NCI-H526 treated with DMSO at 0.1 percent for 48 hours (cell line): ENCODE results near the gene SORCS1.

Experiments used
- DNase-seq: peaks from one replicate; lab custom pipeline; 2025; lab: John Stamatoyannopoulos, UW

Gene SORCS1

GRCh38 chr10:107163881-107164861 is at the start of gene SORCS1:
SORCS1 (minus strand) TSS chr10:107164706.
- DNase-seq: no peak

GRCh38 chr10:107214261-107214660 is 49.8 kb upstream of the SORCS1 start:
- no peak for DNase-seq

GRCh38 chr10:107213861-107214260 is 49.4 kb upstream of the SORCS1 start:
- DNase-seq: no peak

DNA sequence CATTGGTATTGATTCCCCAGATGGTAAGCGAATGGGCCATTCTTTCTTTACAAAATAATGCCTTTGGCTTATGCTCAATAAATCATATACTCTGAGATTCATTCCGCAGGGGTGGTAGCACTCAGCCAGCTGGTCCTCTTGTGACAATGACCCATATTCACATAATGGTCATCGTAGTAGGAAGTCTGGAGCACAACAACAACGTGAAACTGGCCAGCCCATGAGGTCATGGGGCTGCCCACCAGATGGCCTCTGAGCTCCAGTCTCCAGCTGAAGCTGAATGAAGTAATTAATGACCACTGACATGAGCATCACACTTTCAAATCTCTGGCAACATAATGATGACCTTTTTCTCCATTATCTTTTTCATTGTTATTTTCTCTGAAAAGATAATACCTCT is 42.3 kb upstream of the SORCS1 start:
- DNase-seq: no peak

DNA sequence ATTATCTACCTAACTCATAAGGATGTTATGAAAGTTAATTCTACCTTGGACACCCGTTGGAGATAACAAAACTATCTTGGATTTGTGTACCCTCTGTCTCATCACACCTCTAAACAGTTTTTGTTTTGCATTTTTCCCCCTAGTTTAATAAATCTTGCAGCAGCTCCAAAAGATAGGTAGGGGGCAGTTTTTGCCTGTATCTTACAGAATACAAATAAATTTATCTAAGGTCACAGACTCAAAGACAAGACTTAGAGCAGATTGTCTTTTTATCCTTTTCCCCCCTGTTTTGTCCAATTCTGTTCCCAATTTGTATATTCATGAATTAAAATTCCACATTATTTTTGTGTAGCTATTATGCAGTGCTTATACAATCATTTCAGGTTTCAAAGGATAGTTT is 5.0 kb upstream of the SORCS1 start:
- DNase-seq: no peak

- DNase-seq: no peak
Measured at GRCh38 chr10:107168738-107169137, 4.2 kb upstream of the SORCS1 start.

GRCh38 chr10:107166403-107166802 is 1.9 kb upstream of the SORCS1 start:
- DNase-seq: no peak

DNA sequence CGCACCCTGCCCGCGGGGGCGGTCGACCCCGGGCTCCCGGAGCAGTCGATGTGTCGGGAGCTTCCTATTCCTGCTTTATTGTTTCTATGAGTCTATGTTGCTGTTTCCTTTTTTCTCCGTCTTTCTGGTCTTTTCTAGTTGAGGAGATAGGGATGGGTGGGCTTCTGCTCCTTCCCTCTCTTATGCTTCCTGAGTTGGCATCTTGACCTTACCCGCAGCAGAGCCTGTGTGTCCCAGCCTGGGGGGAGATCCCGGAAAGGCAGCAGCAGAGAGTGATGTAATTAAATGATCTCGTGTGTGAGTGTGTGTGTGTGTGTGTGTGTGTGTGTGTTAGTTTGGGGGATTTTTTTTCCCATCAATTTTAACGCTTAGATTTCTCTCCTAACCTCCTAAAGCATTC is 486 bp upstream of the SORCS1 start:
- DNase-seq: no peak

- no peak for DNase-seq
Measured at GRCh38 chr10:107163076-107163855, 1.2 kb downstream of the SORCS1 start.

GRCh38 chr10:107160866-107161265 is 3.6 kb downstream of the SORCS1 start:
- no peak for DNase-seq

DNA sequence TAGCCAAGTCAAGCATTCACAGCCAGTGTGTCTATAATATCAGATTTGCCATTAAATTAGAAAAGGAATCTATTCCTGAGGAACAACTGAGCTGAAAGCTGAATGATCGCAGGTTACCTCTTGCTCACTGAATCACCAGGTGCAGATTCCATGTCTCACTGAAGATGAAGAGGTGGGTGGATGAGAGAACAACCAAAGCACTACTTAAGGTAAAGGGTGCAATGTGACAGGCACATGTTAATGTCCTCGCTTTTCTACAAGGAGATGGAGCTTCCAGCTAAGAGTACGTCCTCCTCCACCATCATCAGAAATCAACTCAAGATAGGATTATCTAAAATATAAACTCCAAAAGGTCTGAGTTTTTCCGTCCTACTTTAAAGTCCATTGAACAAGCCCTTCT is 4.6 kb downstream of the SORCS1 start:
- no peak for DNase-seq

DNA sequence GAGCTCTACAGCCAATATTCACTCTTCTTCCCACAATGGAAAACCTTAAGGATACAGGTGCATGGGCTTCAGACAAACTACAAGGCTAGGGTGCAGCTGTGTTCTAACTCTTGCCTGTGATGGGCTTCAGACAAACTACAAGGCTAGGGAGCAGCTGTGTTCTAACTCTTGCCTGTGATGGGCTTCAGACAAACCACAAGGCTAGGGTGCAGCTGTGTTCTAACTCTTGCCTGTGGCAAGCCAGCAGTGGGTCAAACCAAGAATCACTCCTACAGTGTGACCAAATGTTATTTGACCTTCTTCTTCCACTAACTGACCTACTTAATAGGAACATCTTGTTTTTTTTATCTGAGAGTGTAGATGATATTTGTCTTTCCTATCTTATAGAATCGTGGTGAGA is 7.4 kb downstream of the SORCS1 start:
- DNase-seq: no peak

DNA sequence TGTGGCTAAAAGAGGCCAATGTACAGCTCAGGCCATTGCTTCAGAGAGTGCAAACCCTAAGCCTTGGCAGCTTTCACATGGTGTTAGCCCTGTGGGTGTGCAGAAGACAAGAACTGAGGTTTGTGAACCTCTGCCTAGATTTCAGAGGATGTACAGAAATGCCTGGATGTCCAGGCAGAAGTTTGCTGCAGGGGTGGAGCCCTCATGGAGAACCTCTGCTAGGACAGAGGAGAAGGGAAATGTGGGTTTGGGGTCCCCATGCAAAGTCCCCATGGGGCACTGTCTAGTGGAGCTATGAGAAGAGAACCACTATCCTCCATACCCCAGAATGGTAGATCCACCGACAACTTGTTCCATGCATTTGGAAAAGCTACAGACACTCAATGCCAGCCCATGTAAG is 12.4 kb downstream of the SORCS1 start:
- DNase-seq: no peak

DNA sequence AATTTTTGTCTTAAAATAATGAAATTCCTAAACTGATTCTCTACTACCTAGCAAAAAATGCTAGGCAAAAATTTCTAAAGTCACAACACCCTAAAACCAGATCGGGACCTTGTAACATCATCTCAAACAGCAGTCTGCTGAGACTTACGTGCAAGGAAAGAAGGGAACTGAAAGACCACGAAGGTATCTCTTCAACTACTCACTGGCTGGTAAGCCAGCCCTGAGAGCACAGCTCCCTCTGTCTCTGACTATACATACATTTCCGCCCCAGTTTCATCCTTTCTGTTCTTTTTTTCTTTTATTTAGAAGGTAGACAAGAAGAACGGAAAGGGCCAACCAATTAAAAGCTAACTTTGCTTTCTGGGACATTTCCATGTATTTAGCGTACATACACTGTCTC is 15.6 kb downstream of the SORCS1 start:
- no peak for DNase-seq

DNA sequence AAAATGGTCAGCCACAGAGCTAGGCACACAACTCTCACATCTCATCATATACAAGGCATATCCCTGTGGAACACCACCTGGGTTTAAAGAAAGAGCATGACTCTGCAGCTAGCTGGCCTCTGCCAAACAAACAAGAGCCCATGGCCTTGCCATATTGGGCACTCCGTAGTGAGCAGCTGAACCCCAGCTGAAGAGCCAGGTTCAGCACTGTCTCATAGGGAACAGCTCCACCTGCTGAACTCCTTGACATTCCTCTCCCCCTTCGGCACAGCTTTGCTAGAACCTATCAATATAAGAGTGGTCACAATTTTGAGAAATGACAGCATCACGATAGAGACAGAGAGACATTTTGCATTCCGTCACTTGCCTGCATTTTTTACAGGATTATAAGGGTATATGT is 20.0 kb downstream of the SORCS1 start:
- no peak for DNase-seq

DNA sequence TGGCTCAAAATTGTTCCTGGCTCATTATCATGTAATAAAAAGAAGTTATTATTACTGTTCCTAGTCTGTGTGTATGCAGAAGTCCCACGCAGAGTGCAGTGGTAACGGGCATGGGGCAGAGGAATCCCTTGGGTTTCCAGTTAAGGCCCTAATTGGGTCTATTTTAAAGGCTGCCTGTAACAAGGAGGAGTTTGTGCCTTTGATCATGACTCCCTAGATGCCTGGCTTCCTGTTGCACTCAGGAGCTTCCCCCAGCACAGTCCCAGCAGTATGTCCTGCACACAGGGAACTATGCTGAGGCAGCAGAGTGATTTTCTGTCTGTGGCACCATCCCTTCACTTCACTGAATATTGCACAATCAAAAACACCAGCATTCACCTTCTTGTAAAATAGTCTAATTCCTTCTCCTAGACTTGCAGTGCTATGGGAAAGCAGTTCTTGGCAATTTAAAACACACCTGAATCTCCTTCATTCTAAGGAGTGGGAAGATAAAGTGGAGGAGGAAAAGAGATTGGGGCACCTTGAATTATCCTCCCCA is 22.9 kb downstream of the SORCS1 start:
- no peak for DNase-seq

DNA sequence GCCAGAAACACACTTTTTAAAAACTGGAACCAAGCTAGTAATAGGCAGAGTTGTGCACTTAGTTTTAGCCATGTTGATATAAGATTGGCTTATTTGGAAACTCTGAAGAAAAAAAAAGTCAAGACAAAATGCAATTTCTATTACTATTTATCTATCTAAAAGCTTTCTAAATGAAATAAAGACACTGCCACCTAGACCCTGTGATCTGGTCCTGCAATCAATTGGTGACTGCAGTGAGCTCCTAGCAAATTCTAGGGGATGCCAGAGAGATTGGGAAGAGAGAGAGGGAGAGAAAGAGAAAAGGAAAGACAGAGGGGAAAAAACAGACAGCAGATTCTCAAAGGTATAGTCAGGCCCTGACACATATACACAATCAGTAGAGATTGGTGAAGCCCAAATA is 25.3 kb downstream of the SORCS1 start:
- DNase-seq: no peak

DNA sequence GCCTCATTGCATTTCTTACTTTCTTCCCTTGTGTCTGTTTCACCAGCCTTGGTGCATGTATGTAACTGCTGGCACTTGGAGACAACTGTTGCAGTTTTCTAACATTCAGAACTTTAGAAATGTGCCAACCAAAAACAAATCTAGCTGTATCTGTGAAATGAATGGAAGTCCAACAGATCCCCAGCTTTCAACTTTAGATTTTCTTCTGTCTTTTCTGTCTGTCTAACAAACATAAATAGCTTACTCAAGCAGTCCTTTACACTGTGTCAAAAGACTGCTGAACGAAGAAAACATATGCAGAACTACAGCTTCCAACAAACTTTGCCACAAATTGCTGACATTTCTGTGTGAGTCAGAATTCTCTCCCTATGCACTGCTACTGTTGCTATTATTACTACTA is 30.9 kb downstream of the SORCS1 start:
- no peak for DNase-seq

DNA sequence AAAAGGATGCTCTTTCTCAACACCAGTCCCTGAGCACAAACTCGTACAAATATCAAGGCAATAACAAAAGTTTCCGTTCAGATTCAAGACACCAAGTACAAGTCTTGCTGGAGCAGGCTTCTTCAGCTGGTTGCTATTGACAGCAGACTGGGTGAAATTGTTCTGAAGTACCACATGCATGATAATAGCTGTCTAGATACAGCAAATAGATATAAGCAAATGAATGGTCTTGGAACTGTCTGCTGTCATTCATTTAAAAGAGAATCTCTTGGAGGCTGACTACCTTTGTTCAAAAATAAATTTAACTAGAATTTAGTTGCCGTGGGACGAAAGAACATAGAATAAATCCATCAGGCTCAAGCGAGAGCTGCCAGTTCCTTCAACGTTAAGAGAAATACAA is 35.5 kb downstream of the SORCS1 start:
- no peak for DNase-seq

DNA sequence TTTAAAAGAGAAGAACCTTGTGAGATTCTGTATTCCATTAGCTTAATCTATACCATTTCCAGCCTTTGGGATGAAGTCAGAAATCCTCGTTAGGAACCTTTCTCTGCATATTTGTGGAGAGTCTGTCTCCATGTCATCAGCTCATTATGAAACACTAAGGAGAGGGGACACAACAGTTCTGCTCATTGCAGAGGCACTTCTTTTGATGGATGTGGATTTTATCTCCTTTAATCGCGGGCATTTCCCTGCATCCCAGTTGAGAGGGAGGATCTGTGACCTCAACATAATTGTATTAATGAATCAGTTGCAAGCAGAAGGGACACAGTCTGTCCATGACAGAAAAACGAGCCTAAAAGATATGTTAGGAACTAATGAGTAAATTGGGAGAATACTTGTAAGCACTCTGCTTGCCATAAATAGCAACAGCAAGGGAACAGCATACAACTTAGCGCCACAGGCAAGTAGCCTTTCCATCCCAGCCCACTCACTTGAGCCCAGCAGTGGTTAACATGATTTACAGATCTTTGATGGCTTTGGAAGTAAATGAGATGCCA is 37.9 kb downstream of the SORCS1 start:
- DNase-seq: no peak

DNA sequence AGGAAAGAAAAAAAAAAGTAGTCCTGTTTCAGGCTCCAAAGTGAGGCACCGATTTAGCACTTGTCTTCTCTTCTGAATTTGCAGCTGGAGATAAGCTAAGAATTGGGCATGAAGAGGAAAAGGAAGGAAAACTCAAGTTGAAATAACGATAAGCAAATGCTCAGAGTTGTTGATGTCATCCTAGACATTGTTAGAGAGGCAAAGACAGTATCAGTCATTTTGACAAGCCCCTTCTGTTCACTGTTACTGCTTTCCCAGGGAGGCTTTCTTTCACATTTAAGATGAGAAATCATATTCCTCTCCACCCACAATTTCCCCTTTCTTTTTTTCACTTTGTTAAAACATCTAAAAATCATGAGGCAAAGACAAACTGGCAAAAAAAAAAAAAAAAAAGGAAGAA is 41.8 kb downstream of the SORCS1 start:
- no peak for DNase-seq

DNA sequence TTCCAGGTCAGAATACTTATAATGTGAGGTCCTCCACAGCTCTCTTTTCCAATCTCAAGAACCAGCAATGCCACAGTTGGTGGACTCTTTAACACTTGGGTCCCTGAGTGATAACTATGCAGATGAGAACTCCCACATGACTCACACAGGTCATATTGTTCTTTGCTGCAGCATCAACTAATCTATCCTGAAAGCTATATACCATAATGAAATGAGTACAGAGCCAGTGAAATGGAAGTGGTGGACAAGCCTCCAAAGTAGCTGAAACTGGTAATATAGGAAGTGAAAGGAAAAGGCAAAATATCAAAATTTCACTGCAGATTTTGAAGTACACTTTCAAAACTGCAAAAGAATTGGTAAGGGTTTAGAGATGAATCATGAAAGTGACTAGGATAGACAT is 45.6 kb downstream of the SORCS1 start:
- DNase-seq: no peak
